ENCODE results near the gene DOCK2.
A peak's percentile ranks its signal among the peaks of the same experiment; 100 is the strongest.

Gene DOCK2

GRCh38 chr5:170097934-170098333, 460.9 kb downstream of the DOCK2 start:
- no peak for DNase-seq (ENCODE audit: low spot score)

GRCh38 chr5:170100066-170100943, 463.2 kb downstream of the DOCK2 start:
- peak; percentile 73 for DNase-seq (ENCODE audit: low spot score)

- no peak for DNase-seq (ENCODE audit: low spot score)
Observed at GRCh38 chr5:170103447-170103846, 466.4 kb downstream of the DOCK2 start.

GRCh38 chr5:170104299-170104698, 467.2 kb downstream of the DOCK2 start:
- no peak for DNase-seq (ENCODE audit: low spot score)

- DNase-seq (ENCODE audit: low spot score), result no peak
Observed at GRCh38 chr5:170104710-170105109, 467.6 kb downstream of the DOCK2 start.

GRCh38 chr5:170105642-170106611, 468.9 kb downstream of the DOCK2 start, which contains the start of gene FOXI1:
FOXI1 (plus strand) TSS chr5:170105897; CDS start chr5:170105958, 61 bp downstream.
- peak; percentile 53 for DNase-seq (ENCODE audit: low spot score)

GRCh38 chr5:170107674-170108073, 470.6 kb downstream of the DOCK2 start:
- no peak for DNase-seq (ENCODE audit: low spot score)

GRCh38 chr5:170108266-170108785, 471.3 kb downstream of the DOCK2 start:
- no peak for DNase-seq (ENCODE audit: low spot score)

- DNase-seq (ENCODE audit: low spot score), result no peak
Observed at GRCh38 chr5:170109059-170110031, 472.3 kb downstream of the DOCK2 start.

GRCh38 chr5:170110403-170111087, 473.5 kb downstream of the DOCK2 start:
- DNase-seq (ENCODE audit: low spot score), result no peak

- DNase-seq (ENCODE audit: low spot score), result no peak
Observed at GRCh38 chr5:170111088-170111785, 474.2 kb downstream of the DOCK2 start.

- DNase-seq (ENCODE audit: low spot score), result peak; percentile 51
Observed at GRCh38 chr5:170112876-170113521, 475.9 kb downstream of the DOCK2 start.

GRCh38 chr5:170113522-170113900, 476.4 kb downstream of the DOCK2 start:
- DNase-seq (ENCODE audit: low spot score), result no peak

GRCh38 chr5:170114271-170114670, 477.2 kb downstream of the DOCK2 start:
- no peak for DNase-seq (ENCODE audit: low spot score)

GRCh38 chr5:170115925-170116324, 478.9 kb downstream of the DOCK2 start:
- no peak for DNase-seq (ENCODE audit: low spot score)

- DNase-seq (ENCODE audit: low spot score), result no peak
Observed at GRCh38 chr5:170117736-170118135, 480.7 kb downstream of the DOCK2 start.

GRCh38 chr5:170120576-170120975, 483.5 kb downstream of the DOCK2 start:
- DNase-seq (ENCODE audit: low spot score), result no peak

GRCh38 chr5:170121321-170121720, 484.2 kb downstream of the DOCK2 start:
- no peak for DNase-seq (ENCODE audit: low spot score)

GRCh38 chr5:170126061-170126460, 489.0 kb downstream of the DOCK2 start:
- DNase-seq (ENCODE audit: low spot score), result no peak
